PC-3 (cell line): ENCODE measurements around the gene ANTXR1. TPM values are rescaled to one million over a fixed set of nuclear protein-coding genes. Genes with fewer than 3 reads are reported as not detected.
A peak's percentile ranks its signal among the peaks of the same experiment; 100 is the strongest.

Experiments
- ATAC-seq: fragments of 200-7000 bp; cut with Tn5 transposase; 2 replicates; pipeline ENCODE4 v1.9.1; 2020; ENCODE audit warnings: mild to moderate bottlenecking, moderate library complexity
- BruUV-seq: library from RNA; stranded (reverse); fragments of 400-500 nt; replicated peaks from 2 replicates; lab custom pipeline; 2021; lab: Mats Ljungman, UMichigan
- CTCF ChIA-PET: fragments of 300-600 bp; sonication (Branson Sonifier 250); formaldehyde crosslinking; loops from one replicate; lab custom pipeline; 2022; ENCODE audit warnings: antibody characterized with exemption; lab: Charles Lee
- POLR2A ChIA-PET: fragments of 300-600 bp; sonication (Branson Sonifier 250); formaldehyde crosslinking; loops from one replicate; lab custom pipeline; 2022; ENCODE audit warnings: antibody characterized with exemption; ENCODE audit not compliant: unreplicated experiment; lab: Charles Lee
- DNase-seq: peaks from one replicate; pipeline ENCODE4 v3.0.0-alpha.2; 2015
- H2AFZ ChIP-seq: fragments of 300-600 bp; sonication (generic); 2 replicates; pipeline ENCODE4 v1.6.0; 2016; ENCODE audit warnings: antibody characterized with exemption, low read length
- H3F3A ChIP-seq: fragments of 300-600 bp; sonication (generic); one replicate; pipeline ENCODE4 v1.6.0; 2017; ENCODE audit warnings: antibody characterized with exemption, low read length, control low read depth, mild to moderate bottlenecking; ENCODE audit not compliant: unreplicated experiment
- H3K27ac ChIP-seq: fragments of 300-600 bp; sonication (generic); 2 replicates; pipeline ENCODE4 v1.5.1; 2016; ENCODE audit warnings: mild to moderate bottlenecking, low read length
- H3K27me3 ChIP-seq: fragments of 300-600 bp; sonication (generic); 2 replicates; pipeline ENCODE4 v1.6.1; 2016; ENCODE audit warnings: low read length, mixed read lengths
- H3K36me3 ChIP-seq: fragments of 300-600 bp; sonication (generic); 2 replicates; pipeline ENCODE4 v1.6.1; 2016; ENCODE audit warnings: low read depth, mixed run types, low read length, mixed read lengths
- H3K4me1 ChIP-seq: fragments of 300-600 bp; sonication (generic); 2 replicates; pipeline ENCODE4 v1.5.1; 2016; ENCODE audit warnings: low read length; ENCODE audit not compliant: insufficient read depth
- H3K4me2 ChIP-seq: fragments of 300-600 bp; sonication (generic); 2 replicates; pipeline ENCODE4 v1.6.0; 2016; ENCODE audit warnings: low read length
- H3K4me3 ChIP-seq: fragments of 300-600 bp; sonication (generic); 2 replicates; pipeline ENCODE4 v1.5.1; 2016; ENCODE audit warnings: mild to moderate bottlenecking, low read length, mixed read lengths
- H3K79me2 ChIP-seq: fragments of 300-600 bp; sonication (generic); 2 replicates; pipeline ENCODE4 v1.6.1; 2017; ENCODE audit warnings: low read length, mixed read lengths
- H3K9ac ChIP-seq: fragments of 300-600 bp; sonication (generic); 2 replicates; pipeline ENCODE4 v1.6.0; 2016; ENCODE audit warnings: mild to moderate bottlenecking, low read length
- H3K9me2 ChIP-seq: fragments of 300-600 bp; sonication (generic); replicated peaks from 2 replicates; pipeline ENCODE4 v1.6.1; 2016; ENCODE audit warnings: mixed run types, low read length, mixed read lengths
- H3K9me3 ChIP-seq: fragments of 300-600 bp; sonication (generic); 2 replicates; pipeline ENCODE4 v1.6.1; 2016; ENCODE audit warnings: low read length, mixed read lengths
- H4K20me1 ChIP-seq: fragments of 300-600 bp; sonication (generic); 2 replicates; pipeline ENCODE4 v1.6.1; 2016; ENCODE audit warnings: low read length, mixed read lengths
- CTCF ChIP-seq: fragments of 300-600 bp; sonication (generic); conservative IDR thresholded peaks from 2 replicates; pipeline ENCODE4 v1.5.1; 2017; ENCODE audit warnings: antibody characterized with exemption, low read depth, mild to moderate bottlenecking, low read length
- EZH2 ChIP-seq: fragments of 300-600 bp; sonication (generic); IDR thresholded peaks from one replicate; pipeline ENCODE4 v1.6.1; 2017; ENCODE audit warnings: antibody characterized with exemption, mild to moderate bottlenecking, low read length; ENCODE audit not compliant: unreplicated experiment
- EZH2phosphoT487 ChIP-seq: fragments of 300-600 bp; sonication (generic); IDR thresholded peaks from 2 replicates; pipeline ENCODE4 v1.6.1; 2018; ENCODE audit warnings: mild to moderate bottlenecking, antibody characterized with exemption, low read length, borderline replicate concordance
- intact Hi-C: fragments of 100-400 bp; cut with micrococcal nuclease; formaldehyde crosslinking; loops from 2 replicates; pipeline ENCODE4 v1.9.0; 2023
- total RNA-seq: library from RNA; depleted of rRNA; stranded (reverse); fragments of >200 nt; gene quantifications from 2 replicates; pipeline ENCODE4 v1.2.3, GENCODE V29; 2014

ANTXR1 gene
- total RNA-seq, 1 experiment from 2014 or later = 31.2 TPM

GRCh38 chr2:69223759-69224511 lies 211.0 kb downstream of the ANTXR1 start:
- DNase-seq (peak; percentile 26), ATAC-seq (no peak)
- Histone ChIP-seq H3K36me3 (no peaks in the 10 kb centered on the region), H3K9me2 (no peaks in the 10 kb centered on the region), H3K4me1 (peaks cover 10% of the 10 kb centered on the region; the same call in 1 of the 2 replicates), H3F3A (no peaks in the 10 kb centered on the region), H3K9ac (no peak overlapping the region), H3K4me2 (no peak overlapping the region), H3K4me3 (no peak overlapping the region), H3K9me3 (no peaks in the 10 kb centered on the region), H3K27me3 (no peaks in the 10 kb centered on the region), H3K79me2 (no peaks in the 10 kb centered on the region), H3K27ac (no peak overlapping the region), H4K20me1 (no peaks in the 10 kb centered on the region), H2AFZ (no peak overlapping the region)
- POLR2A ChIA-PET = no interaction called here
- intact Hi-C loops = no loop called here
- BruUV-seq = no TSS peak
- TF ChIP-seq EZH2phosphoT487 = no peak
- TF ChIP-seq CTCF = no peak
- CTCF ChIA-PET = no interaction called here

- no peaks in the 10 kb centered on the region for H3K79me2 ChIP-seq
- H3K27me3 ChIP-seq = no peaks in the 10 kb centered on the region
- TF ChIP-seq EZH2 (no peak), CTCF (no peak), EZH2phosphoT487 (no peak)
- ChIA-PET POLR2A (no interaction called here), CTCF (no interaction called here)
- H3K9ac ChIP-seq = no peak overlapping the region
- H3K9me2 ChIP-seq = no peaks in the 10 kb centered on the region
- DNase-seq = no peak
- H3K36me3 ChIP-seq = no peaks in the 10 kb centered on the region
- H3K4me2 ChIP-seq = no peak overlapping the region
- no peaks in the 10 kb centered on the region for H3K9me3 ChIP-seq
- H3K4me1 ChIP-seq = peaks cover 10% of the 10 kb centered on the region; the same call in 1 of the 2 replicates
- ATAC-seq = no peak
- BruUV-seq = no TSS peak
- H3F3A ChIP-seq = no peaks in the 10 kb centered on the region
- intact Hi-C loops = no loop called here
- H2AFZ ChIP-seq = no peak overlapping the region
- H3K4me3 ChIP-seq = no peak overlapping the region
- H3K27ac ChIP-seq = no peak overlapping the region
- no peaks in the 10 kb centered on the region for H4K20me1 ChIP-seq
These were observed 211.5 kb downstream of the ANTXR1 start for GRCh38 chr2:69224512-69224837.

- TF ChIP-seq CTCF (no peak), EZH2 (no peak), EZH2phosphoT487 (no peak)
- intact Hi-C loops = no loop called here
- POLR2A ChIA-PET = no interaction called here
- Histone ChIP-seq H3K27me3 (no peaks in the 10 kb centered on the region), H3K9me2 (no peaks in the 10 kb centered on the region), H3K79me2 (no peaks in the 10 kb centered on the region), H4K20me1 (no peaks in the 10 kb centered on the region), H3K9me3 (no peaks in the 10 kb centered on the region), H3K4me1 (peaks cover 10% of the 10 kb centered on the region; the same call in 1 of the 2 replicates), H3K4me2 (no peak overlapping the region), H3K4me3 (no peak overlapping the region), H3F3A (no peaks in the 10 kb centered on the region), H3K9ac (no peak overlapping the region), H3K36me3 (no peaks in the 10 kb centered on the region), H3K27ac (no peak overlapping the region), H2AFZ (no peak overlapping the region)
- CTCF ChIA-PET = no interaction called here
- BruUV-seq = no TSS peak
- ATAC-seq (no peak), DNase-seq (no peak)
These were observed 213.0 kb downstream of the ANTXR1 start for GRCh38 chr2:69225933-69226332.
